HG03442 (cell line): ENCODE data around the gene CHGA.

Experiments used
- ATAC-seq: cut with Tn5 transposase; IDR thresholded peaks from one replicate; pipeline ENCODE4 v1.9.1; 2021; ENCODE audit warnings: mild to moderate bottlenecking, moderate library complexity; ENCODE audit not compliant: unreplicated experiment

The CHGA gene

DNA sequence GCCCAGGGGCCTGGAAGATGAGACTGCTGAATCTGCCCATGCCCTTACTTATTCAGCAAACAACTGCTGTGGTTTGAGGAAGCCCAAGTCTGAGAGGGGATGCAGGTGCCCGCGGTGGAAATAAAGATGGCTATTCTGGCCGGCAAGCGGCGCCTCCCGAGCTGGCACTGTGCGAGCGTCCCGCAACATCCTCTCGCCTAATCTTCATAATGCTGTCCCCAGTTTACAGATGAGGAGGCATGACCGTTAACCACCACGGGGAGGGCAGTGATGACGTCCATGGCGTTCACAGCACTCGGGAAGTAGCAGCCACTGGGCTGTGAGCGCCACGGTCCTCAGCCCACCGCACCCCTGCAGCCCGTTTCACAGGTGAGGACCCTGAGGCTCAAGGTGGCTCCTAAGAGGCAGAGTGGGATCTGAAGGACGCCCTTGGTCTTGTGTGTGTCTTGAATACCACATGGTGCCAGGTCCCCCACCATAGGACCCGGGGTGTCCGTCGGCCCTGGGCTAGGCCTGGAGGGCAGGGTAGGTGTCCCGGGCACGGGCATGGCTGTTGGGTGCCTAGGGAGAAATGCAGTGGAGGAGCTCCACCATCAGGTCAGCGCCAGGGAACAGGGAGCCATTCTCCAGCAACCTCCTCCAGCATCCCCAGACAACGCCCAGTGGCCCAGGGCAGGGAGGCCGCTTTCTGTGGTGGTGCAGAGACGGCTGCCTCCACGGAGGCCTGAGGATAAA, 20.2 kb downstream of the CHGA start:
- ATAC-seq, result no peak

DNA sequence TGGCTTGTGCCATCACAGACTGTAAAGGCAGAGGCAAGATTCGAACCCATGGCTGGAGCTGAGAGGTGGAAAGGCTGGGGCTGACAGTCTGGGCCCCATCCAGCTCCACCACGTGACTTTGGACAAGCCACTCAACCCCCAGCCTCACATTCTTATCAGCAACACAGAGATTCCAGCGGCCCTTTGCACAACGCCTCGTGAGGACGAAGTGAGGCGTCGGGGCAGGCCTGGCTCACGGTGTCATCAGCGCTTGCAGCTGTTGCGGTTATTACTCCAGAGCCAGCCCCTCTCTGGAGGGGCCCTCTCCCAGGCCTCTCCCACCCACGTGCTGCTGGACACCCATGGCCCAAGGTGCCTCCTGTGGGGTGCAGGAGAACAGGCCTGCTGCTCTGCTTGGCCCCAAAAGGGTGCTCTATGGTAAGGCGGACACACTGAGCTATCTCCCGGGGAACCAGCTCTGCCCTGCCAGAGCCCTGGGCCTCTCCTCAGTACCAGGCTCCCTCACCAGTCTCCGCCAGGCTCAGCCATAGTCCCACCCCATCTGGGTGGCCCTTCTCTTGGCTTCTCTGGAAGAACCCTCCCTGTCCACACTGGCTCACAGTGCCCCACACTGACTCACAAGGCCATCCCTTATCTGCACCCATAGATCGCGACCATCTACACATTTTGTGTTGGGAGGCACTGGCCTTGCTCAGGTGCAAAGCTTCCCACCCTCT, 21.1 kb downstream of the CHGA start:
- no peak for ATAC-seq

DNA sequence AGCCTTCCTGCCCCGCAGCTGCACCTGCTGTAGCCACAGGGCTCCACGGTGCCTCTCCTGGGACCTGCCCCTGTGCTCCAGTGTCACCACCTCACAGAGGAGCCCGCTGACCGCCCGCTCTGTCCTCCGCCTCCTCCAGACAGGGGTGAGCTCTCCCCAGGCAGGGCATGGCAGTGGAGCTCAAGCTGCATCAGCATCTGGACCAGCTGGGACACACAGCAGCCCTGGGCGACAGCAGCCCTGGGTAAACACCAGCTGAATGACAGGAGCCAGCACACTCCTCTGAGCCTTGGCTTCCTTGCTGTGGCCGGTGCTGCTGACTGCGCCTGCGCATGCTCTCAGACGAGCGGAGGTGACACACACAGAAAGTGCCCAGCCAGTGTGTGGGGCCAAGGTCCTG, 22.0 kb downstream of the CHGA start:
- ATAC-seq, result no peak

DNA sequence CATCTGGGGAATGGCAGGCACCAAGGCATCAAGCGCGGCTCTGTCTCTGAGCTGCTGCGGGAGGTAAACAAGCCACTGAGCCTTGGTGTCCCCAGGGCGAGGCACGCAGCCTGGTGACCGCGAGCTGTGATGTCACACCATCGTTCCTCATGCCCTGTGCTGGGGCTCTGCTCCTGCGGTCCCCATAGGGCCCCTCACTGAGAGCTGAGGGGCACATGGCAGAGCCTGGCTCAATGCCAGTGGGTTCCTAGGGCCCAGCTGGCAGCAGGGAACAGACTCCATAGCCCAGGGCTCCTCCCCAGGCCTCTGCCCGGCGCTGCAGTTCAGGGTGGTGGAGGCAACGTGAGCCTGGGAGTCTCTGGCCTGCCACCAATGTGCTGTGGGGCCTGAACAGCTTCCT, 22.6 kb downstream of the CHGA start:
- ATAC-seq, result no peak

DNA sequence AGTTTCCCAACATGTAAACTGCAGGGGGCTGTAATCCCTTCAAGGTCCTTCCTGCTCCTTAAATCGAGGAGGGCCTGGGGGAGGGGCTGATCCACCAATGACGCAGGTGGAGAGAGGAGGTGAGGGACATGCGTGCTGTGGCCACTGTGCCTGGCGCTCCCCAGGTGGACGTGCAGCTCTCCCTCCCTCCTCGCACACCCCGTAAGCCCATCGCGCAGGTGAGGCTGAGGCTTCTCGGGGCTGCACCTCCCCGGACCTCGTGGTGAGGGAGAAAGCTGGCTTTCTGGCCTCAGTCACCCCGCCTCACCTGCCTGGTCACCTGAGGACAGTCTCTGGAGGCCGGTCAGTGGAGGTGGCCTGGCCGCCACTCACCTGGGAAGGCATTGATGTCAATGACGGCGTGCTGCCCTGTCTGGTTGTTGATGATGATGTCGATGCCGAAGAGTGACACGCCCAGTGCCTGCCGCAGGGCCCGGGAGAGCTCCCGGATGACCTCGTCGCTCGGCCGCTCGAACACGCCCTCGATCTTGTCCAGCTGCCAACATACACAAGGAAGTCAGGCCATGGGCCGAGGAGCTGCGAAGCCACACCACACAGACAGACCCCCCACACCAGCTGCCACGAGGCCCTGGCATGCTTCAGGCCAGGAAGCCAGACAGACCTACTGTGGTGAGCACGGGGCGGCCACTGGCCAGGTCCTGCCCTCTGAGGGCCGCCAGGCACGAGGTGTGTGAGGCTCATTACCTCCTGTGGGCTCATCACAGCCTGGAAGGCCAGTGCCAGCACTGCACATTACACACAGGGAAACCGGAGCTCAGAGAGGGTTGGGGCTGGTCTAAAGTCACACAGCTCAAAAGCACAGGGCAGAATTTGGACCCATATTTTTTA, 23.3 kb downstream of the CHGA start:
- no peak for ATAC-seq

DNA sequence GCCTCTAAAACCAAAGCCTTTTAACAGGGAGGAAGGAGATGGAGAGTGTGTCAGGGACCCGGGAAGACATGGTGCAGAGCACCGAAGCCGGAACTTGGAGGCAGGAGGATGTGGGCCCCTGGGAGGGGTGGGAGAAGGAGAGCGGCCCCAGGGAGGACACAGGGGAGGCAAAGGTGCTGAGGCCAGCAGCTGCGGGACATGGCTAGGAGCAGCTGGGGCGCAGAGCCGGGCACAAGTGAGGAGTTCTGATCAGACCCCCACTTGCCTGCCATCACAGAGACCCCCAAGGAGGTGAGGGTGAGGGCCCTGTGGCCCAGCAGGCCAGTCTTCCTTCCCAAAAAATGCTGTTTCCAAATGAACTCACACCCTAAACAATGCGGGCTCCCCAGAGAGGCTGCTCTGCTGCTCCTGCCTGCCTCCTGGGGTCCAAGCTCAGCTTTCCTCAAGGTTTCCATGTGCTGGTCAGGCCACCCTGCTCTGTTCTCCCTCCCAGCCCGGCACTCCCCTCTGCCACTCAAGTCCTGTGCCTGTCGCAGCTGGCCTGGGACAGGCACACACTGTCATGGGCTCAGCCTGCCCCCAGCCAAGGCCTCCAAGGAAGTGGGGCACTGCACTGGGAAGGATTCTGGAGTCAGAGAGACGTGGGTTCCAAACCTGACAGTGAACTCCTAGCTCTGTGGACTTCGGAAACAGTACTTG, 24.0 kb downstream of the CHGA start:
- no peak for ATAC-seq

DNA sequence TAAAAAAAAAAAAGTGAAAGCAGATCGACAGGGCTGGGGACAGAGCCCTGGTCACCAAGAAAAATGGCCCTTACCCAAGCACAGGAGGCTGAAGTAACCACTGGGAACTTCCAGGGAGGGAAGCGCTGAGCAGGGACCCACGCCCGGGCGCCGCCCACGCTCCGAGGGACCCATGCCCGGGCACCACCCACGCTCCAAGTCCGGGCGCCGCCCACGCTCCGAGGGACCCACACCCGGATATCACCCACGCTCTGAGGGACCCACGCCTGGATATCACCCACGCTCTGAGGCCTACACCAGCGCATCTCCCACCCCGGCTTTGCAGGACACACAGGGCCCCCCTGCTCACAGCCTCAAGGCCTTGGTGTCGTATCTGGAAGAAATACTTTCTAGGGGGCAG, 25.7 kb downstream of the CHGA start:
- no peak for ATAC-seq

DNA sequence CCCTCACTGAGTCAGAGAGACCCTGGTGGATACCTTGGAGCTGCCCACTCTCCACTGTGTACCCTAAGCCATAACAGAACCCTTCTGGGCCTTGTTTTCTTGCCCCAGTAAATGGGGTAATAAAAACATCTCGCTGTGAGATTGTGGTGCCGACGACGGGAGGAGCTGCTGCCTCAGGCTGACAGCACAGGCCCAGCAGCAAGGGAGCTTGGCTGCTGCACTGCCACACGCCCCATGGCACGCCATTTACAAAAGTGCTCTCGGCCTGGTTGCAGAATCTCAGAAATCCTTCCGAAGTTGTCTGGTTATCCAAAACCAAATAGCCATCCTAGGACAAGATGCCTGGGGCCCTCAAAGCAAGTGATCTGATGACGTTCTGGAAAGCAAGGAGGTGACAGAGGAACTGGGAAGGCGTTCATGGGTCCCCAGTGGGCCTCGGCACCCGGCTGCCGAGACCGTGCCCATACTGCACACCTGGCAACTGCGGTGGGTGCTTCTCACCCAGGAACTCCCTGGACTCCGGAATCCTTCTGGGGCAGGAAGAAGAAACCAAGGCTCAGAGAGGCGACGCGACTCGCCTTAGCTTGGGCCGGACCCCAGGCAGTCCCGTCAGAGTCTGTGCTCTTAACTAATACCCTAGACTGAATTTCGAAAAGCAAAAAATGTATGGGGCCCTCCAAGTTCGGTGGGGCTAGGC, 26.7 kb downstream of the CHGA start:
- ATAC-seq, result no peak

DNA sequence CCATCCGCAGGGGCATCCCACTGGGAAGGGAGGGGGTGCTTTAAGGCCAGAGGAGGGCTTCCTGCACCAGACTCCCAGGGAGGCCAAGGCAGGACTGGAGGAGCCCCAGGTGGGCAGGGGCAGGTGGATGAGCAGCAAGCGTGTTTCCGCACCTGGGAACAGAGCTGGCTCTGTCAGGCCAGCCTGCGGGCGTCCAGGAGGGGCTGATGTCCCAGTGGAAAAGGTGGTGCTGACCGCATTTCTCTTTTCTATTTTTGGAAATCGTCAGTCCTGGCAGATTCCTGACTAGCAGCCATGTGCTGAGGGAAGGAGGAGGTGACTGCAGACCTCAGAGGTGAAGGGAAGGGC, 27.2 kb downstream of the CHGA start:
- ATAC-seq, result no peak

DNA sequence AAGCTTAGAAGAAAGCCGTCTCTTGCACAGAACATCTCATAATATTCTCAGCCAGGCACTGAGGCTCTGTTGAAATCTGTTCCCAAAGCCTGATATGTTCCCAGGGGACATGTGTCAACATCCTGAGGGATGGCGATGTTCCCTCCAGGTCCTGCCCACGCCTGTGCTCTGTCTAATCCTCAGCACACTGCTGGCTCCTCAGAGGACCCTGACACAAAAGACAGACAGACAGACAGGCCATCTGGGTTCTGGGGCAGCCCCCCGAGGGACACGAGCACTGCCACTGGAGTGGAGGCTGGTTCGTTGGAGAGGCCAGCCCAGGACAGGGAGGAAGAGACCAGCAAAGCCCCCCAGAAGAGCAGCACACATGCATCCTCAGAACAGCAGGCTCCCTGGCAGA, 27.8 kb downstream of the CHGA start:
- ATAC-seq, result no peak

DNA sequence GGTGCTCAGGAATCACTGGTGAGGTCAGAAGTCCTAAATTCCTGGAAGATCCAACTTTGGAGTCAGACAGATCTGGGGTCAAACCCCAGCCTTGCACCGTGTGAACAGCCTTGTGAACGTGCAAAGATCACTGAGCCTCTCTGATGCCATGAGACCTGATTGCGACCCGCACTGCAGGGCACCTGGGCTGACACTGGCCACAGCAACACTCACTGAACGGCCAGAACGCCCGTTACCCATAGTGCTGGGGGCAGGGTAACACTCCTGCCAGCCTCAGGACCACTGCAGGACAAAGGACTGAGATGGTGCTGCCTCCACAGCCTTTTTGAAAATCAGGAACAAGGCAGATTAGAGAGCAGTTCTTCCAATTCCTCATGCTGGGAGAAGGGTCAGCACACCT, 28.3 kb downstream of the CHGA start:
- ATAC-seq, result no peak

DNA sequence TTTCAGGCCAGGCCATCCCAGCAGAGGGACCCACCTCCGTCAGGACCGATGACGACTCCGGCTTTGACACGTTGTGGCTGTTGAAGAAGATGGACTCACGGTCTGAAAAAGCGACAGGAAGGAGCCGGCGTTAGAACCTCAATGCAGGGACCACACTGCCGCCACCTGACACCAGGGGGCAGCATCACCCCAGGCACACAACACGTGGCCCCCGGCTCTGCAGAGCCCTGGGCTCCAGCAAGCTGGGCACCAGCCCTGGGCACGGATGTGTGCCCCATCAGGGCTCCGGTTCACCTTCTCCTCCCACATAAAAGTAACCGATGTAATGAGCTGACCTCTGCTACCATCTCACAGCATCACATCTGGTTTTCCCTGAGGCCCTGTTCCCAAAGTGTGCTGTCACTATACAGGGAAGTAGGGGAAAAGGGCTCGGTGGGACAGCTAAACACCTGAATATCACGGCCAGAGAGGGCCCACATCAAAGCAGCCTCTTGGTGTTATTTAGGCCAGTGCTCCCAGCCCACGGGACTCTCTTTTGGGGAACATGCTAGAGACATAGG, 29.0 kb downstream of the CHGA start:
- ATAC-seq, result peak; percentile 72

DNA sequence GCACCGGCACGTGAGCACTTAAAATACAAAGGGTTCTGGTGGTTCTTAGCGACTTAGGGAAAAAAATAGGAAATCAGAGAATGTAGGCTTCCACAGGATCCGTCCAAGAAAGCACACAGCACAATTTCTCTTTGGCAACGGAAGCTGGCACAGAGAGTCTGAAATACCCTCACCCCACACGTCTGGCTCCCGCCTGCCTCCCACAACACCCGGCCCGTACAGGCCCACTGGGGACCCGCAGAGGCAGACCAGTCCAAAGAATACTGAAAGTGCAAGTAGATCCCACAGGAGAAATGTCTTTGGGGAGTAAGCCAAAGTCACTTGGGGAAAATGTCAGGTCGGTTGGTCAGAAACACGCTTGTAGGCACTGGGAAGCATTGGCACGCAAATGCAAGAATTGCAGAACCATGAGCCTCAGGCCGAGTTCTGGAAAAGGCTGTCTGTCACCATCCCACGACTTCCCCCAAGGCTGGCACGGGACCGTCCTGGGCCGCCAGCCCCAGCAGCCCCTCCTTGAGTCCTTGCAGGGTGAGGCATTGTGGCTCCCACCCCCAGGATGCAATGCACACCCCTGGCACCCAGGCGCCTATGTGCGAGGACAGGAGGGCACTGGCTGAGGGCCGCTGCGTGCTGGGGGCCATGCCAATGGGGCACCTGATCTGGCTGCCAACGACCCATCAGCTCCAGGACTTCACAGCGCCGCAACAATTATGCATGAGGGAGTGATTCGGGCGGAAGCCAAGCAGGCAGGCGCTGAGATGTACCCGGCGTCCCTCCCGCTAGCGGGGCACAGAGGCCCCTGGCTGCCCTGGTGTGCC, 29.7 kb downstream of the CHGA start:
- no peak for ATAC-seq

DNA sequence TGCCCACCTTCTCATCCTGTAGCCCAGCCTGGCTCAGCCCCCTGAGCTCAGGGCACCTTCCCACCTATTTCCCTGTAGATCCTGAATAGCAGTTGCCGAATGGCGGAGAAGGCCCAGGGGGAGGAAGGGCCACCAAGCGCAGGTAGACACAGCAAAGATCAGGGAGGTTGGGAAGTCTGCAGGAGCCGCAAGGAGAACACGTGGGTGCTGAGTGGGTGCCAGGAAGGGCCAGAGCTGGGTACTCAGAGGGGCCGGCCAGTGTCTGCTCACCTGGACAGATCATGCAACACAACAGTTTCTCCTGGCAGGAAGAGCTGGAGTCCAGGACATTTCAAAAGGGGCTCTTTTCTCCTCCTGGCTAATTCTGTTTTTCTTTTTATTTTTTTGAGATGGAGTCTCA, 30.6 kb downstream of the CHGA start:
- ATAC-seq, result no peak

DNA sequence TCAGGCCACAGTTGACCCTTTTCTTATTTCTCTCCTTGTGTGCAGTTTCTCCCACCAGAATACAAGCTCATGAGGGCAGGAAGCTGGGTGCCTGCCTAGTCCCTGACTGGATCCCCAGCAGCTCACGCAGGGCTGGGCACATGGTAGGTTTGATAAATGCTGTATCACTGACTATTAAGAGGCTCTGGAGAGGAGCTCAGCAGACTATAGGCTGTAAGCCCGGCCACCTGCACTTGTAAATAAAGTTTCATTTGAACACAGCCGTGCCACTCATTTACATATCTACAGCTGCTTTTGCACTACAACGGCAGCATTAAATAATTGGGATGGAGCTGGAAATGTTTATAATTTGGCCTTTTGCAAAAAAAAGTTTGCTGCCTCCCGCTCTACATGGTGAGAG, 32.0 kb downstream of the CHGA start:
- ATAC-seq, result no peak

DNA sequence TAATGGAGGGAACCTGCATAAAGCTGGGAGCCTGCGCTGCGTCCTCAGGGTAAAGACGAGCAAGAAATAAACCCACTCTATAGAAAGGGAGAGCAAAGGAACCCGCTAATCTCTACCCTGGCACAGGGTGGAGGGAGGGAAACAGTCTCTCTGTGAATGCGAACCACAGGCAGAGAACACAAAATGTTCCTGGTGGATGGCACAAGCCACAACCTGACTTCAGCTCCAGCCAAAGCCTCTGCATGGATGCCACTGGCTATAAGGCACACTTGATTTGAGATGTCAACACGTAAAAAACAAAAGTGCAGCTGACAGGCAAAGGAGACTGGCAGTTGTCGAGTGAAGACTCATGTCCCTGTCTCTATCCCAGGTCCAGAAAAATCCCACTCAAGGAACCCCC, 32.4 kb downstream of the CHGA start:
- no peak for ATAC-seq

DNA sequence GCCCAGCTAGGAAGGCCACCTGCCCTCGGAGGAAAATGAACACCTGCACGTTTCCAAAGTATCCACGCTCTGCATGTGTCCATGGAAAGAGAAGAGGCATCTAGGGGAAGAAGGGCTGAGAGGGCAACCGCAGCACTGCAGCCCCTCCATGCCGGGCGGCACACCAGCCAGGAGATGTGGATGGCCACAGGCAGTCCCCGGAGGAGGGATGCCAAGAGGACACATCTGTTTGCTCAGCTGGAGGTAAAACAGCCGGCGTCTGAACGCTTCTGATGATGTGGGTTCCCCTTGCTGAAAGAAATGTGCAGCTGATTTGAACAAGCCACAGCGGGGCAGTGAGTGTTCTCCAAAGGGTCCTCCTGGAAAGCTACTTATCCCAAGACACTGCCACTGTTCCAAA, 34.0 kb downstream of the CHGA start:
- no peak for ATAC-seq

DNA sequence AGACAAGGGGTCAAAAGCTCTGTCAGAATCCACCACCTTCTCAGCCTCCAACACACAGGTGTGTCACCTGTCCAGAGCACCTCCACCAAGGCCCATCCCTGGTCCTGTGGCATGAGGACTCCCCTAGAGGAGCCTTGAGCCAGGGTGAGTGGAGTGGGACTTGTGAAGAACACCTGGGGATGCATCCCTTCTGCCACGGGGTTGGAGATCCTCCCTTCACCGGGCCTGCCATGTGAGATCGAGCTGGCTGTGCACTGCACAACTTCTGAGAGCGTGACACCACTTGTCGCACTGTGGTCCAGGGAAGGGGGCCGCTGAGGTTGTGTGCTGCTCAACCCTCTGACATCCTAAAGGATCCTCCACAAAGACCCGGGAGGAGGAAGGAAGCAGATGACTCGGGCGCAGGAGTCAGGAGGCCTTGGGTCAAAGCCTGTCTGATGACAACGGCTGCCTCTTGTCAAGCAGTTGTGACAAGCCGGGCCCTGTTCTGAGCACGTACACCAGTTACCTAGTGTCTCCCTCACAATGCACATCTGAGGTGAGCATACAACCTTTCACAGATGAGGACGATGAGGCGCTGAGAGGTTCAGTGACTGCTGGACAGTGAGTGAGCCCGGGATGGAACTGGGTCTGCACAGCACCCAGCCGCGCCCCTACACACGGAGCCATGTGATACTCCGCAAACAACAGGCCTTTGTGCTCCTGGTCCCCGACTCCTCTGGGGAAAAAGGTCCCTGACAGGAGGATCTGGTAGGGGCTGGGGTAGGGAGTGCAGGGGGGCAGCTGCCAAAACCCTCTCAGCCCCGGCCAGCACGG, 35.6 kb downstream of the CHGA start:
- no peak for ATAC-seq

DNA sequence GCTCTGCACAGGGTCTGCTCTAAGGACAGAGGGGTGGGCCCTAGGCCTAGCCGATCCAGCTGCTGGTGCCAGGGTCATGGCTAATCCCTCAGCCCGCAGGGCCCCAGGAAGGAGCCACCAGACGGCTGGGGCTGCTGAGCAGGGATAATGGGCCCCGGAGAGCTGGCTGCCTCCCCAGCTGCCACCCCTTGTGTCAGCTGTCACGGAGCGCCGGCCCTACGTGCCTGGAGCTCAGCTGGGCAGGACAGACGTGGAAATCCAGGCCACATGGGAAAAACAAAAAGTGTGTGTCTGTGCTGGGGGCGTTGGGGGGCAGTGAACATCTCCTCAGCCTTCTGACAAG, 36.2 kb downstream of the CHGA start:
- ATAC-seq, result no peak
